NCI-H2081 treated with DMSO at 0.1 percent for 48 hours (cell line): Measurements from ENCODE around the gene STK26.
"Not testable (repeated sequence)": the region's sequence is repeated elsewhere in the genome, so short reads cannot be mapped to it uniquely, and the experiment has no call there.

Experiments used
- DNase-seq: peaks from one replicate; lab custom pipeline; 2025; lab: John Stamatoyannopoulos, UW

The STK26 gene

DNA sequence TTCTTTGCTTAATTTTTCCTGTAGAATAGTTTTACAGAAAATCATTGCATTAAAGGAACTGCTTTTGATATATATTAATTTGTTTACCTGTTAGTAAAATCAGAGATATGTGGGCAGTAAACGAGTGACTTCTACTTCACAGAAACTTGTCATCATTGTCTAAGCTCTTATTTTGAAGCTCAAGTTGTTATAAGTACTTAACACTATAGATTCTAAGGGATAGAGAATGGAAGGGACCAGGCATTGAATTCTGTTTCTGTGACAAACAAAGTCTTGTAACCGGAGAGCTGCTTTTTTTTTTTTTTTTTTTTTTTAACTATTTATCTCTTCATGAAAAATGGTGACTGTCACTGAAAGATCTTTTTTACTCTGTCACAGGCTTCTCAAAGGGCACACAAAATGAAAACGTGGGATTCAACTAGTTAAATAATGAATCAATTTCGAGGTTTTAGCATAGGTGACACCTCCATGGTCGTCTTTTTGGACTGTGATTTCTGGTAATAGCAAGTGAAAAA, 14.4 kb downstream of the STK26 start:
- no peak for DNase-seq

DNA sequence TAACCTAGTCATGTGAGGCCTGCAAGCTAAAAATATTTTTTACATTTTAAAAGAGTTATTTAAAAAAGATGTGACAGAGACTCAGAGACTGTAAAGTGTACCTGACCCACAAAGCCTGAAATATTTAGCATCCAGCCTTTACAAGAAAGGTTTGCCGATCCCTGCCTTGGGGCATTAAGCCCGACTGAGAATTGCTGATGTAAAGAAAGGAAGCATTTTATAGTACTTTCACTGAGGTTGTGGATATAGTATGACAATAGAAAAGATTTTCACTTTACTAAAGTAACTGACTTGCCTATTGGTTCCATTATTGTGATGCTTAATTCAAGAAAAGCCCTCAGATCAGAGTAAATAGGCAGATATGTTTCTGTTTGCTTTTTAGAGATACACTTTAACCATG, 17.0 kb downstream of the STK26 start:
- DNase-seq: no peak

DNA sequence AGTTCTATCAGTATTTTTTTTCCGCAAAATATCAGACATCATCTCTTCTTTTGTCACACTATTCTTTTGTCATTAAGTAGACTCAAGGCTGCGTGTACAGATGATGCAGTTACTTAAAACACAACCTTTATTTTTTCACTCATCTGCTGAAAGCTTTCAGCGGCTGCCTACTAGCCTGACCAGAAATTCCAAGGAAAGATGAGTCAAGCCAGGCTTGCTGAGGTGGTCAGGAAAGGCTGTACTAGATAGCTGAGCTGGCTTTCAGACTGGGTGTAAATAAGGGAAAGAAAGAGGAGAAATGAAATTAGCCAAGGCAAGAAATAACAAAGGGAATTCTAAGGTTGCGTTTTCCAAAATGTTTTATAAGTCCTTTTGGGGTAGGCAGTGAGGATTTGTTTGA, 17.9 kb downstream of the STK26 start:
- no peak for DNase-seq

DNA sequence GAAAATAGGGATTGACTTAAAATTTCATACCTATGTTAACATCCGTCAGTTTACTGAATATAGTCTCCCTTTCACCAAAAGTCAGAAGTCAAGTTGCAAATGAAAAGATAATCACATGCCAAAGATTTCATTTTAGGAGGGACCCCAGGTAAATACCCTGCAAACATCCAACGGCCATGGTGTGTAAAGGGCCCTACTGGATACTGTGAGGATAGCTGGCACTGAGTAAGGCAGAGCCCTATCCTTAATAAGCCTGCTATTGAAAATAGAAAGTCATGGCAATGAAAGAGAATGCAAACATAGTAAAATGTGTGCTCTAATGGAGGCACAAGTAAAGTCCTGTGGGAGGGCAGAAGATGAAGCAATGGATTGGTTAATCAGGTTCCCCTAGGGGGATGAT, 20.9 kb downstream of the STK26 start:
- DNase-seq: no peak

DNA sequence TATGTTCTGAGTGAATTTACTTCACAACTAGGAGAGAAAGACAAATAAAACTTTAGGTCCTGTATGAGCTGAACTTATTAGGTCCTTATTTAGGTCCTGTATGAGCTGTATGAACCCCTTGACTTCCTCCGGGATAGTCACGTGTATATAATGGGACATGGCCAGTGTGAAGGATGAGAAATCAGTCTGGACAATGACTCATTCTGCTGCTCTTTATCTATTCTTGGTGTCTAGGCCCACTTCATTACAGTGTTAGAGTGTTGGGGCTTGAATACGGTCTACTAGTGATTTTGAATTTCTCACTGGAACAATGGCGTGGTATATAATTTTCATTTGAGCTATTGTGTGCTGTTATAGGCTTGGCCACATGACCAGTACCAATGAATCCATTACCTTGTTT, 21.9 kb downstream of the STK26 start:
- no peak for DNase-seq

DNA sequence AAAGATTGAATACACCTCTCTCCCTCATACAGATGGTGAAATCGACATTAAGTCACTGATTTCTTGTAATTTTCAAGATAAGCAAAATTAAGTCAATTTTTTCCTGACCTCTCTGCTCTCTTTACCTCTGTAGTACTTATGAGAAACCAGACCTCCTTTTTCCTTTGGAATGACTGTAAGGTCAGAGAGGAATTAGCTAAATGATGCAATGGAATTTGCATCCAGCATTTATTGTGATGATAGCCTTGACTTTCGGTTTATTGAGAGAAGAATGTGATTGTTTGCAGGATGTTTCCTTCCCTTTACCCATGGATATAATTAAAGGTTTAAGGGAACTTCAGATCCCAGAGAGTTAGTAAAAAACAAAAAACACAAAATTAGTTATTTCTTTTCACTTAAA, 22.4 kb downstream of the STK26 start:
- DNase-seq: no peak

DNA sequence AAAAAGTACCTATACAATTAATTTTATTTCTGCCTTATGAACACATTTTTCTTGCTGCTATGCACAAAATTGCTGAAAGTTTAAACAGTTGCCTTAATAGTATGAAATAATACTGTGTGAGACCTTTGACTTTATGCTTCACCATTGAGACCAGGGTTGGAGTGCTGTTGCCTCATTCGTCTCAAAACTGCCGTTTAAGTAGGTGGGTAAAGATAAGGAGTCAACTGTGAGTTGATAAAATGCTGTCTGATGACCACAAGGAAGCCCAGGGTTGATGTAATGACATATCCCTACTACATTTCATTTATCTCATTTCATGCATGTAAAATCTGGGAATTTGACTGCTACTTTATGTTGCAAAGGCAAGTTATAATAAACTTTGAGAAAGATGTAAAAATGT, 23.4 kb downstream of the STK26 start:
- DNase-seq: no peak

DNA sequence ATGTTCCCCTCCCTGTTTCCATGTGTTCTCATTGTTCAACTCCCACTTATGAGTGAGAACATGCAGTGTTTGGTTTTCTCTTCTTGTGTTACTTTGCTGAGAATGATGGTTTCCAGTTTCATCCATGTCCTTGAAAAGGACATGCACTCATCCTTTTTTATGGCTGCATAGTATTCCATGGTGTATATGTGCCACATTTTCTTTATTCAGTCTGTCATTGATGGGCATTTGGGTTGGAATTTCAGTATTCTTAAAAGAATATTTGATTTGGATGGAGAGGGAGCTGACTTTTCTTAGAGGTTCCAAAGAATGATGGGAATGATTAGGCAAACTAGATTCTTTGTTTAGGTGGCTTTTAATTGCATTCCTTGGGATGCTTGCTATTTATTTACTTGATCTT, 28.7 kb downstream of the STK26 start:
- DNase-seq: not testable (repeated sequence)

DNA sequence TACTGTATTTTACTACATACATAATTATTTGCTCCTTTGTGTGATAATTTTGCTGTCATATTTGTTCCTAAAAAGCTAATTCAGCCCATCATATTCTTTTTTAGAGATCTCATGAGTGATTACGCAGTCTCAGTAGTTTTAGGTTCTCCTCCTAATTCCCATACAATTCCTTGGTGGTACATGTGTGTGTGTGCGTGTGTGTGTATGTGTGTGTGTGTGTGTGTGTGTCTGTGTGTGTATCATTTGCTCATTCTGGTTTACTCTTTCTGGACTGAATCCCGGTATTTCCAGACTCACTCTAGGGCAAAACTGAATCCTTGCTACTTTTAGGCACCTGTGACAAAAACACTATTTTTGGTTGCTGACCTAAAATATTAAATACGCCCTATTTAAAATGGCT, 34.9 kb downstream of the STK26 start:
- no peak for DNase-seq

DNA sequence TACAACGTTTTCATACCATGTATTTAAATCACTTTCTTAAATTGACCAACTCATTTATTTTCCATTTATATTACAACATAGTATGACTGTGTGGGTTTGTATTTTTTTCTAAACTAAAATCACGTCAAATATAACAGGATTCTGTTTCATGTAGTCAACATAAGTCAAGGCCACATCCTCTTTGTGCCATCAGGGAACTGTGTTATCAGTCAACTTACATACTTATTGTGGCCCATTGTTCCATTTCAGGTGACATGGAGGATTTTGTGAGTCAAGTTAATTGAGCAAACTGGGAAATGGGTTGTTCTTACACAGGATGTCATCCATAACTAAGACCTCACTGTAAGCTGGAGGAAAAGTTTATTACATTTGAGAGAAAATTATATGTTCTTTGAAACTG, 35.9 kb downstream of the STK26 start:
- DNase-seq: no peak

DNA sequence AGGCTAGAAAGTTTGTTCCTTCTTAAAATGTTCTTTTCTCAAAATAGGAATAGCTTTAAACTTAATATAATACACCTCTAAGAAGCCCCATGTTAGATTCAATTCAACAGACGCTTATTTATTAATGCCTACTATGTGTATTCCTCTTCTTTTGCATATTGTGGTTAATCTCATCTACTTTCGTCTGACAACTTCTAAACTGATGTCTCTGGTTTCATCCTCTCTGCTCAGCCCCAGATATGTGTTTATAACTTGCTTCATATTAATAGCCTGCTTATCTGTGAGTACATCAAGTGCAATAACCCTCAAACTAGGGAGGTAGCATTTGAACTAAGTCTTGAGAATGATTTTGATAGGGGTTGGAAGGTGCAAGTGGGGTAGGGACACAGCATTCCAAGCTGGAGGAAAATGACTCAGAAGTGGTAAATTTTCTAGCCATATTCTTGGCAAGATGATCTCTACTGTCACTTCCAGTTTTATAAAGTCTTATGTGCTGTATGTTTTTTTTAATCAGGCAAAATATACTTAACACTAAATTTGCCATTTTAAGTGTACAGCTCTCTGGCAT, 37.0 kb downstream of the STK26 start:
- no peak for DNase-seq

DNA sequence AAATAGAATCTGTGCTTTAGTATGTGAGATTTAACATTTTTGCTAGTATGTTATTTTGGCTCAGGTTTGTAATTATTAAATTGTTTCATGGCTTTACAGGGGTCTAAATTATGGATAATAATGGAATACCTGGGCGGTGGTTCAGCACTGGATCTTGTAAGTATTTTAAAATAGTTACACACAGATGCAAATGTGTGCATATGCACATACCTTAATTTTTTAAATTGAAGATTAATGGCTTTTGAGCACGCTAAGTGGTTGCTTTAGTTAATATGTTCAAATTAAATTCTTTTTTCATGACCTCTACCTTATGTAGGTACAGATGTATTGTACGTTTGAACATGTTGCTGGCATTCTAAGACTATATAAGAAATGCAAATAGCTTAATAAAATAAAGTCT, 40.2 kb downstream of the STK26 start:
- no peak for DNase-seq

DNA sequence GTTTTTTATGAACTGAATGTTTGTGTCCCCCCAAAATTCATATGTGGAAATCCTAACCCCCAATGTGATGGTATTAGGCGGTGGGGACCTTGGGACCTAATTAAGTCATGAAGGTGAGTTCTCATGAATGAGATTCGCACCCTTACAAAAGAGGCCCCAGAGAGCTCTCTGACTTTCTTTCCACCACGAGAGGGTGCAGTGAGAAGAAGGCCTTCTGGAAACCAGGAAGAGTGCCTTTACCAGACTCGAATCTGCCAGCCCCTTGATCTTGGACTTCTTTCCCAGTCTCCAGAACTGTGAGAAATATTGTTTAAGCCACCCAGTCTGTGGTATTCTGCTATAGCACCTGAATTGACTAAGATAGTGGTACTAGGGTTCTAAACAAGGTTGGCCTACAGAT, 40.8 kb downstream of the STK26 start:
- no peak for DNase-seq

DNA sequence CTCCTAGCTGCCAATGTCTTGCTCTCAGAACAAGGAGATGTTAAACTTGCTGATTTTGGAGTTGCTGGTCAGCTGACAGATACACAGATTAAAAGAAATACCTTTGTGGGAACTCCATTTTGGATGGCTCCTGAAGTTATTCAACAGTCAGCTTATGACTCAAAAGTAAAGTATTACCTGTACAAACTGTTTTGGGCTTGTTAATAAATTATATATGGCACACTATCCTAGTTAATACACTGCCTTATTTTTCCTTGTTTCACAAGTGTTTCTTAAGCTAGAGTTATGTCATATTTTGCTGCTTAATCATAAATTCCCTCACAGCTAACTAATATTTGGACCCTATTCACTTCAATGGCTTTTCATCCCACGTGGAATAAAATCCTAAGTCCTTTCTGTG, 45.3 kb downstream of the STK26 start:
- no peak for DNase-seq

DNA sequence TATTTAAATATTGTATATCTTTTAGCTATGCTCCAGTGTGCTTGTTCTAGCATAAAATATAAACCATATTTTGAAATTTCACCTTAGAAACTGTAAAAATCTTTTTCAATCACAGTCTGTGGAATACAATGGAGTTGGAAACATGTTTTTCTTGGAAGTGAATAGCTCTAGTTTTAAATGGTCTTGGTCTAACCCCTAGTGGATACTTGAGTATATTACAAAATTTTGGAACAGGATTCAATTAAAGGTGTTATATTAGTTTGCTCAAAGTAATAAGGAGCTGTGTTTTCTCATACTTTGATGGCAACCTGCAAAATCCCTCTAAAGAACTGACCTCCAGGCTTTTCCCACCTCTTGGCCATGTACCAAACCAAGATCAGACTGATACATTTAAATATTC, 48.2 kb downstream of the STK26 start:
- DNase-seq: no peak

DNA sequence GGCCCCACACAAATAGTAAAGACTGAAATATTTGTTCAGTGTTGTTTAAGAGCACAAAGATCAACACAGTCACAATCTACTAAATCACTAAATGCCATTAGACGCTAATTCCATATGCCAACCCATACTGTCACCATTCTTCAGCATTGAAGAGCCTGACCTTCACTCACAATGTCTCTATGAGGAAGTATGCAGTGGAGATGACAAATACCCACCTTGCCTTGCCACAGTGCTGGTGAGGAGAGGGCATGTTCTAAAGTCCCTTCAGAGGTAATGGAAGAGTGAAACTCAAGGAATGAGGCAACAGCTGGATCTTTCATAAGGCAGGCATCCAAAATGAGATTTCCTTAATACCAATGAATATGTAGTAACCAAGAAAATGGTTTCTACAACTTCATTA, 54.3 kb downstream of the STK26 start:
- DNase-seq: no peak

DNA sequence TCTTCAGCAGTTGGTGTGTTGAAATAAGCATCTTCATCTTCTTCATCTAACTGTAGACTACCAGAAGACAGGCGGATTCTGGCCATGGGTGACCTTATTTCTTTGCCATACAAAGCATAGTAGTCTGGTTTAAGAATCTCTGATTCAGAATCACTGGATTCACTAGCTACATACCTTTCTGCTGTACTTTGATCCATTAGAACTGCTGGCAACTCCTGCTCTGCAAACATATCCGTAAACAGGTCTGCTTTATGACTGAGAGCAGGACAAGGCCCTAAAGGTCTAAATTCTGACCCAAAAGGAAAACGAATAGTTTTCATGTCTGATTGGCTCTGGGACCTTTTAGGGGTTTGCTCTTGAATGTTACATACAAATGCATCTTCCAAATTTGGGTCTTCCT, 54.8 kb downstream of the STK26 start:
- DNase-seq: no peak

DNA sequence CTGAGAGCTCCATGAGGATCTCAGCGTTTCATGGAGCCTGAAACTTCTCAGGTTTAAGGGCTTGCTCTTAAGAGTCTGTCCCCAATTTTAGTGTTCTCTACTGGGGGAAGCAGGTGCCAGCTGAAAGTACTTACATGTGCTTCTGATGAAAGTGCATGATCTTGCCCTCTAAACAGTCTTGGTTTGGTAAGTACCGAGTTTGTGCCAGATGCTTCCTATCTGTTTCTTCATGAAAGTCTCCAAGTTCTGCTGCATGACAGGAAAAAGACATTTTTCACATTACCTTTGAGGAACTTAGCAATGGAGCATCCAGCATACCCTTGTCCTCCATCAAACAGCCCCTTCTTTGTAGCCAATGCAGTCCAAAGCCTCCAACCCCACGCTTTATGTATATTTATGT, 62.7 kb downstream of the STK26 start:
- DNase-seq: no peak

DNA sequence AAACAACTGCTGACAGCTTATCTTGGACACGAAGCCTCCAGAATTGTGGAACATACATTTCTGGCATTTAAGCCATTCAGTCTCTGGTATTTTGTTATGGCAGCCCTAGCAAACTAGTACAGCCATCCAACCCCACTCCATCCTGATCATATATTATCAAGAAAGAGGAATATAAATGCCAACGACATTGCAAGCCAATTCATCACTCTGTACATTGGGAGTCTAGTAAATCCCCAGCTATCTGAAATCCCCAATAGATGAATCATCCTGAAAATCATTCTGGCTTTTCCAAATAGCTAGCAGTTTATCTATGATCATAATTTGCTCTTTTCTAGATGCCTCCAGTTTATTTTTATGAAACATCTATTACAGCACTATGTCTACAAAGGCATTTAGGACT, 63.6 kb downstream of the STK26 start:
- DNase-seq: no peak

DNA sequence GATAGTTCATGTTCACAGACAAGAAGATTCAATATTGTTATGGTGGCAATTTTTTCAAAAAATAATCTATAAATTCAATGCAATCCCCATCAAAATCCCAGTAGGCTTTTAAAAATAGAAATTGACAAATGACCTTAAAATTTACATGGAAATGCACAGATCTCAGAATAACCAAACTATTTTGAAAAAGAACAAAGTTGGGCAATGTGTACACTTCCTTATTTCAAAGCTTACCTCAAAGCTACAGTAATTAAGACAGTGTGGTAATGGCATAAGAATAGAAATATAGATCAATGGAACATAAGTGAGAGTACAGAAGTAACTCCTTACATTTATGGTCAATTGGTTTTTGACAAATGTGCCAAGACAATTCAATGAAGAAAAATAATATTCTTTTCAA, 65.8 kb downstream of the STK26 start:
- DNase-seq: no peak

DNA sequence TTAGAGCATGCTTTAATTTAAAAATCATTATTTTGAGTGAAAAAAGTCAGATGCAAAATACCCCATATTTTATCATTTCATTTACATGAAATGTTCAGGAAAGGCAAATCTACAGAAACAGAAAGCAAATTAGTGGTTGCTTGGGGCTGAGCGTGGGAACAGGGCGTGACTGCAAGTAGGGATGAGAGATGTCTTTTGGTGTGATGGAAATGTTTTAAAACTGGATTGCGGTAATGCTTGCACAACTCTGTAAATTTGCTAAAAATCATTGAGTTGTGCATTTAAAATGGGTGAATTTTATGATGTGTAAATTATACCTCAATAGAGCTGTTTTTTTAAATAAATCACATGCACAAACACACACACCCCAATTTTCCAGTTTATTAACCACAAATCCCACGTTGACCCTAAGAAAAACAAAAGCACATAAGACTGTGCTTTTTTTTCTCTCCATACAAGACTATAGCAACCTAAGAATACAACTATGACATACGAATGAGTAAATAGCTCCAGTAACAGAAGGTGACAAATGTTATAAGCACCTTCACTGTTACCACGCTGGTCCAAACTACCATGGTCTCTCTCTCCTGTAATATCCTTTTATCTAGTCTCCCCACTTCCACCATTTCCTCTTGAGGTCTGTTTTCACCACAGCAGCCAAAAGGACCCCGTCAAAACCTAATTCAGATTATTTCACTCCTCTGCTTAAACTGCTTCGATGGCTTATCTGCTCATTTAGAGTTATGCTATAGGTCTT, 67.5 kb downstream of the STK26 start:
- DNase-seq: no peak

DNA sequence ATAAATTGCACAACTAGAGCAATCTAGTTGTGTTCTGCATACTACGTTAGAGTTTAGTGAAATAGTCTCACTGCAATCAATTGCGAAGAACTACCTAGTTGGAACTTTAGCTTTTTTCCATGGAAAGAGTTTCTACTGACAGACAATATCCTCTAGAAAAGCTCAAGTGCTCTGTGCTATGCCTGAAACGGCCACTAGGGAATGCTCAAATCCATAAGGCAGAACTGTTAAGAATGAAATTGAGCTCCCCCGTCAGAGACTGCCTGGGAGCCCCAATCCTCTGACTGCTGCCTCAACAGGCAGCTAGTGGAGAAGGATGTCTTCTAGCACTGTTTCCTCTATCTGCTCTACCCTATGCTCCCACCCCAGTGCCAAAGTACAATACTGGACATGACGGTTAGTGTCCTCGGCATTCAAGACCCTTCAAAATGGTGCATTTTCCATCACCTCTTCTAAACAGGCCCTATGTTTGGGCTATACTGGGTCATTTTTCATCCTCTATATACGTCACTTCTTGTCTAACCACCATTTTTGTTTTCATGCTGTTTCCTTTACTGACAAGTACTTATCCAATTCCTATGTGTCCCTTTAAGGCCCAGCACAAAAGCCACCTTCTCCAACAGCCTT, 69.5 kb downstream of the STK26 start:
- DNase-seq: peak; percentile 38

DNA sequence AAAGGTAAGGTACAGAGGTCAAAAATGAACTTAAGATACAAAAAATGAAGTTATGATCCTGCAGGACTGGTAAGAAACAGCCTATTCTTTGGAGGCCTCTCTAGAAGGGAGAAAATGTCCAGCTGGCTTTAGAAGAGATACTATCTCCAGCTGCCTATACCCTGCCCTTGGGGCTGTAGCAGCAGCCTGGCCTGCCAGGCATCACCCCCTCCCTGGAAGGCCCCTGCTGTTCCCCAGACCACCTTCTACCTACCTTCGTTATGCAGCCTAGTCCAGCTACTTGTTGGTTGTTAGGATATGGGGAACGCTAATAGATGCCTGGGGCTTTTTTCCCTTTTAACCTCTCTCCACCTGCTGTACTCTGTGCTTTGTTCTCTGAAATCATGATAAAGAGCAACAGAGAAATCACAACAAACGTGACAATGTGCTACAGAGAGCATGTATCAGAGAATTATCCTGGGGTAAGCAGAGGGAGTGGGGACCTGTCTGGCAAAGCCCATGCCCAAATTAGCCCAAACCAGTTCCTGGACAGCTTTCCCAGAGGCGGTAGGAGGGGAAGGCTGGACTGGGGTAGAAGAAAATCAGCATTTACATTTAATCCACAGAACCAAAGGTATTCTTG, 70.2 kb downstream of the STK26 start:
- DNase-seq: no peak
